BE2C (cell line): ENCODE measurements around the gene PRSS21.

Source experiments
- DNase-seq: peaks from one replicate; pipeline ENCODE4 v3.0.0-alpha.2; 2020
- H3K27me3 ChIP-seq: fragments of 250-450 bp; sonication (Bioruptor Pico); 2 replicates; pipeline ENCODE4 v1.5.1; 2020; ENCODE audit warnings: mild to moderate bottlenecking
- H3K36me3 ChIP-seq: fragments of 250-450 bp; sonication (Bioruptor Pico); 2 replicates; pipeline ENCODE4 v1.5.1; 2020; ENCODE audit warnings: mild to moderate bottlenecking
- H3K4me1 ChIP-seq: fragments of 250-450 bp; sonication (Bioruptor Pico); 2 replicates; pipeline ENCODE4 v1.5.1; 2020
- H3K4me3 ChIP-seq: 2 replicates; pipeline ENCODE4 v1.5.1; 2011; ENCODE audit warnings: low read depth, low read length
- H3K9me3 ChIP-seq: fragments of 250-450 bp; sonication (Bioruptor Pico); 2 replicates; pipeline ENCODE4 v1.5.1; 2020
- TF ChIP-seq, protein P1 (sequence below): IDR thresholded peaks from 2 replicates; pipeline ENCODE4 v1.5.1; 2012; ENCODE audit warnings: mild to moderate bottlenecking, low read depth, low read length

PRSS21 gene

DNA sequence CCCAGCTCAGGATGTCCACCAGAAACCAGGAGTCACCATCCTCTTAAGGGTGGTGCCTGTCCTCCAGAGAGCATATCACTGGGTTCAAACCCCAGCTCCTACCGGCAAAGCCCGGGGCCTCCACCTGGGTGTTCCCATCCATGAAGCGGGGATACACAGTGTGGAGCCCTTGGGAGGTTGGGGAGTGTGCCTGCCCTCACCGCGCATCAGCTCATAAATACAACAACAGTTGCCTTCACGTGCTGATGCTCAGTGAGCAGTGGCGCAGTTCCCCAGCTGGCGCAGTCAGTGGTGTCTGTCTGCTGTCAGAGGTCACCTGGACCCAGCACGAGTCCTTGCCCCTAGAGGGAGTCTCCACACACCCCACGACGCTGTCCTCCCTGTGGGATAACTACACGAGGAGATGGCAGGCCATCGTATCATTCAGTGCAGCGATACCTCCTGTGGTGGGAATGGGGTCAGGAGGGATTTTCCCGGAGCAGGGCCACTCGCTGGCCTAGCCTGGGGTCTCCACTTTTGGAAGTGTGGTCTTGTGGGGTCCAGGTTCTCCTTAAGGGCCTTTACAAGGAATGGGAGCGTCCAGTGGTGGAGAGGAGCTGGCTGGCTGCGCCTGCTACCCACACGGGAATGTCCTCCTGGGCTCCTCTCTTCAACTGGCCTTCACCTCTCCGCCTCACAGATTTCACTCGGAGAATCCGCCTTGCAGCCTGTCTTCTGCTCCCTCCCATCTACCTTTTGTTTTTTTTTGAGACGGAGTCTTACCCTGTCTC, 37.7 kb upstream of the PRSS21 start:
- Histone ChIP-seq H3K27me3 (no peaks in the 10 kb centered on the region), H3K4me3 (no peak overlapping the region), H3K9me3 (no peaks in the 10 kb centered on the region), H3K4me1 (no peaks in the 10 kb centered on the region), H3K36me3 (peaks cover 14% of the 10 kb centered on the region)
- no peak for DNase-seq
- TF ChIP-seq, protein P1, sequence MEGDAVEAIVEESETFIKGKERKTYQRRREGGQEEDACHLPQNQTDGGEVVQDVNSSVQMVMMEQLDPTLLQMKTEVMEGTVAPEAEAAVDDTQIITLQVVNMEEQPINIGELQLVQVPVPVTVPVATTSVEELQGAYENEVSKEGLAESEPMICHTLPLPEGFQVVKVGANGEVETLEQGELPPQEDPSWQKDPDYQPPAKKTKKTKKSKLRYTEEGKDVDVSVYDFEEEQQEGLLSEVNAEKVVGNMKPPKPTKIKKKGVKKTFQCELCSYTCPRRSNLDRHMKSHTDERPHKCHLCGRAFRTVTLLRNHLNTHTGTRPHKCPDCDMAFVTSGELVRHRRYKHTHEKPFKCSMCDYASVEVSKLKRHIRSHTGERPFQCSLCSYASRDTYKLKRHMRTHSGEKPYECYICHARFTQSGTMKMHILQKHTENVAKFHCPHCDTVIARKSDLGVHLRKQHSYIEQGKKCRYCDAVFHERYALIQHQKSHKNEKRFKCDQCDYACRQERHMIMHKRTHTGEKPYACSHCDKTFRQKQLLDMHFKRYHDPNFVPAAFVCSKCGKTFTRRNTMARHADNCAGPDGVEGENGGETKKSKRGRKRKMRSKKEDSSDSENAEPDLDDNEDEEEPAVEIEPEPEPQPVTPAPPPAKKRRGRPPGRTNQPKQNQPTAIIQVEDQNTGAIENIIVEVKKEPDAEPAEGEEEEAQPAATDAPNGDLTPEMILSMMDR = no peak

DNA sequence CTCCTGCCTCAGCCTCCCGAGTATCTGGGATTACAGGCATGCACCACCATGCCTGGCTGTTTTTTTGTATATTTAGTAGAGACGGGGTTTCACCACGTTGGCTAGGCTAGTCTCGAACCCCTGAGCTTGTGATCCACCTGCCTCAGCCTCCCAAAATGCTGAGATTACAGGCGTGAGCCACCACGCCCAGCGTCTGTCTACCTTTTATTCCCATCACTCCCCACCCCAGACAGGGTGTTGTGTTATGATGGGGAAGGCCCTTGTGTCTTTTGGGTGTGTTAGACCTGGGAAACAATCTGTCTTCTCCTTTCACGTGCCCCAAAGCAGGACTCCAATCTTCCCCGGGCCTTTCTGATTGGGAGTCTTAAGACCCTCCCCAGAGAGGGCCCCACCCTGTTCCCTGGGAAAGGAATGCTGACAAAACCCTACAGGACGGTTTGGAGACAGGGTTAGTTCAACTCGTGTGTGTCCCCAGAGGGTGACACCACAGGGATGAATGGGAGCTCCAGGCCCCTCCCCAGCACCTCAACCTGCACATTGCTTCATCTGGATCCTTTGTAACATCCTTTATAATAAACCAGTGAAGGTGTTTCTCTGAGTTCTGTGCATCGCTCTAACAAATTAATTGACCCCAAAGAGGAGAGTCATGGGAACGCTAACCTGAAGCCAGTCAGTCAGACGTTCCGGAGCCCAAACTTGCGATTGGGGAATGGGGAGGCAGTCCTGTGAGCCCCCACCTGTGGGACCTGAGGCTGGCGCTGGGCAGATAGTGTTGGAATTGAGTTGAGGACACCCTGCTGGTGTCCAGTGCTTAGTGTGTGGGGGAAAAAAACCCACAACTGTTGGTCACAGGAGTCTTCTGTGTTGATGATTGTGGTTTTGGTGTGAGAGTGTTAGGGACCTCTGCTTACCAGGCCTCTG, 36.8 kb upstream of the PRSS21 start:
- Histone ChIP-seq H3K4me3 (no peak overlapping the region), H3K27me3 (peaks cover 7% of the 10 kb centered on the region), H3K9me3 (no peaks in the 10 kb centered on the region), H3K4me1 (no peaks in the 10 kb centered on the region), H3K36me3 (peaks cover 9% of the 10 kb centered on the region; the same call in 1 of the 2 replicates)
- no peak for DNase-seq
- TF ChIP-seq, protein P1 = no peak

DNA sequence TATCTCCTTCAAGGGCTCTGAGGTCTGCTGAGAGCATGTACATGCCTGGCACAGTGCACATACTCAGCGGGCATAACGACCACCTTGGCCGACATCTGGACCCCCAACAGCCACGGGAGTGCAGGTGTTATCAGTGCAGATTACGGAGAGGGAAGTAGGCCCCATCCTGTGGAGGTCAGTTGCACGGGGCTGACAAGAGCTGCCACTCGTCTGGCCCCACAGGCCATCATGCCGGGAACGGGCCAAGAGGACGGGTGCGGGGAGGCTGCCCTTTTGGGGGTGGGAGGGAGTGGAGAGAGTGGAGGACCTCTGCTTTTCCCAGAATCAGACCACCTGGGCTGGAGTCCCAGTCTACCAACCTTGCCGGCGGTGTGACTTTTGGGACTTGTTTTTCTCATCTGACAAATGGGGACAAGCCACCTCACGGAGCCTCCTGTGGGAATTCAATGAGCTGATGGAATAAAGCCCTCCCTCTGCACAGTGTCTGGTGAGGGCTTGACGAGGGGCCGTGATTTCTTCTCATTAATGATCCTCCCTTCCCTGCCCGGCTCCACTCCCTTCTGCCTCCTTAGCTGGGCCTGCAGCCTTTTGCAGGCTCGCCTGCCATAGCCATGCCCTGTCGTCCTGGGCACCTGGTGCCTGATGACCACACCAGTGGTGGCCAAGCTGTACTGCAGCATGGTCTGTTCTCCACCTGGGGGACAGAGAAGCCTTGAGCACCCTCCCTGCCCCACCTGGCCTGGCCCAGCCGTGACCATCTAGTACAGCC, 34.3 kb upstream of the PRSS21 start:
- no peak for DNase-seq
- H3K9me3 ChIP-seq = no peaks in the 10 kb centered on the region
- TF ChIP-seq, protein P1 = no peak
- no peaks in the 10 kb centered on the region for H3K36me3 ChIP-seq
- no peak overlapping the region for H3K4me3 ChIP-seq
- peaks cover 13% of the 10 kb centered on the region for H3K27me3 ChIP-seq
- H3K4me1 ChIP-seq = no peaks in the 10 kb centered on the region

DNA sequence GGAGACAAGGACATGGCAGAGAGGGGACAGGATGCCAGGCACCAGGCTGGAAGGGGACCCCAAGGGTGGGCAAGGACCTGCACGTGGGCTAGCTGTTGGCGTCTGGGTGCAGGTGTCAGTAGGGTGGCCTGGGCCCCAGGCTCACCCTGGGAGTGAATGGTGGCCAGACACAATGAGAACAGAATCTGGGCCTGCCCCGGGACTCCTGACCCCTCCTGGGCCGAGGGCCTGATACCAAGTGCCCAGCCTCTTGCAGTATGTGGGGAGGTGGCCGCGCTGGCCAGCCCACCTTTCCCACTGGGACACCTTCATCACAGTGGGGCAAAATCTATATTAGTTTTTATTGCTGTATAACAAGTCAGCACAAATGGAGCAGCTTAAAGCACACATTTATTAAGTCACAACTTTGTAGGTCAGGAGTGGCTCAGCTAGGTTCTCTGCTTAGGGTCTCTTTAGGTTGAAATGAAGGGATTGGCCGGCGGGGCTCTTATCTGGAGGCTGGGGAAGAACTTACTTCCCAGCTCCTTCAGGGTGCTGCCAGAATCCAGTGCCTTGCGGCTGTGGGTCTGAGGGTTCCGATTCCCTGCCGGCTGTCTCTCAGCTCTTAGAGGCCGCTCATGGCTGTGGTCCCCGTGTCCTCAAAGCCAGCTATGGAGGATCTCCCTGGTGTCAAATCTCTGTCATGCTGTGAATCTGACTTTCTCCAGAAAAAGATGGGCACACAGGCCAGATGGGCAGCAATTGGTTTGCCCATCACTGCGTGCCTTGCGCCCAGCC, 33.3 kb upstream of the PRSS21 start:
- TF ChIP-seq, protein P1 = no peak
- peaks cover 13% of the 10 kb centered on the region for H3K27me3 ChIP-seq
- no peaks in the 10 kb centered on the region for H3K36me3 ChIP-seq
- no peak for DNase-seq
- no peaks in the 10 kb centered on the region for H3K9me3 ChIP-seq
- H3K4me3 ChIP-seq = no peak overlapping the region
- H3K4me1 ChIP-seq = no peaks in the 10 kb centered on the region

DNA sequence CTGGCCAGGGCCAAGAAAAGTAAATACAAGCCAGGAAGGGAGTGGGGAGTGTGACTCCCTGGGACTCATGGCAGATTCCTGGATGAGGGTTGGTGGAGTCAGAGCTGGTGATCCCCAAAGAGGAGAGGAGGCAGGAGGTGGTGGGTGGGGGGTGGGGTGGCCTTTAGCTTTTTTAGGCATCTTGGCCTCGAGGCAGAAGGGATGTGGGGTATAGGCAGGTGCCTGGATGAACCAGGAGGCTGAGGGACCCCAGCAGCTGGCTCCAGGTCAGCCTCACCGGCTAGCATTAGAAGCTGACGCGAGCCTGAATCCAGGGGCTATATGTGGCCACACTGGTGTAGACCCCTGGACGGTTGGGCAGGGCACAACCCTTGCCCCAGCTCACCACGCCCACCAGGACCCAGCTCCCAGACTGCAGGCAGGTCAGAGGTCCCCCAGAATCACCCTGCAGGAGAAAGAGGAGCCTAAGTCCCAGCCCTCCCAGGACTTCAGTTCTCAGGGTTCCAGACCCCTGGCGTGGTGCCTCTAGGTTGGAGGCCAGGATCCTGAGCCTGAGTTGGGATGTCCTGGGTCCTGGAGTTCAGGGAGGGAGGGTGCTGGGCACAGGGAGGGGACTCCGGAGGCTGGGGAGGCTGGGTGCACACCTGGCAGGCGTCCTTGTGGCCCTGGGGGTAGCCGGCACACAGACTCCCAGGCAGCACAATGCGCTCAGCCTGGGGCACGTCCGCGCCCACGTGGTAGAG, 32.5 kb upstream of the PRSS21 start:
- Histone ChIP-seq H3K4me3 (no peak overlapping the region), H3K9me3 (no peaks in the 10 kb centered on the region), H3K4me1 (no peaks in the 10 kb centered on the region), H3K36me3 (no peaks in the 10 kb centered on the region), H3K27me3 (peaks cover 15% of the 10 kb centered on the region)
- DNase-seq = no peak
- TF ChIP-seq, protein P1 = no peak
